HL-60 (cell line): Measurements from ENCODE around the gene KIAA1143.
A peak's percentile ranks its signal among the peaks of the same experiment; 100 is the strongest.

Source experiments
- DNase-seq, 2 experiments: peaks; one replicate each; pipeline ENCODE4 v3.0.0-alpha.2; 2010 to 2020; ENCODE audit warnings: low read depth in 1 of 2, low spot score in 1 of 2
- H3K27ac ChIP-seq: fragments of 250-450 bp; sonication (Bioruptor Pico); replicated peaks from 2 replicates; pipeline ENCODE4 v1.5.1; 2020; ENCODE audit warnings: mild to moderate bottlenecking, moderate library complexity
- H3K27me3 ChIP-seq: fragments of 250-450 bp; sonication (Bioruptor Pico); 2 replicates; pipeline ENCODE4 v1.5.1; 2021; ENCODE audit warnings: mild to moderate bottlenecking, moderate library complexity; ENCODE audit not compliant: insufficient read depth, poor library complexity, severe bottlenecking
- H3K4me3 ChIP-seq: replicated peaks from 2 replicates; pipeline ENCODE4 v1.5.1; 2011; ENCODE audit warnings: mild to moderate bottlenecking, control low read depth, low read length; ENCODE audit not compliant: insufficient read depth
- CTCF ChIP-seq: IDR thresholded peaks from one replicate; pipeline ENCODE4 v1.5.1; 2011; ENCODE audit warnings: low read length, control low read depth, inconsistent platforms; ENCODE audit not compliant: insufficient read depth
- GABPA ChIP-seq: IDR thresholded peaks from 2 replicates; pipeline ENCODE4 v1.6.1; 2012; ENCODE audit warnings: low read depth
- POLR2AphosphoS5 ChIP-seq: IDR thresholded peaks from 2 replicates; pipeline ENCODE4 v1.6.1; 2012; ENCODE audit warnings: low read depth
- REST ChIP-seq: IDR thresholded peaks from 2 replicates; pipeline ENCODE4 v1.6.1; 2012; ENCODE audit warnings: low read depth; ENCODE audit not compliant: insufficient replicate concordance
- SPI1 ChIP-seq: IDR thresholded peaks from 2 replicates; pipeline ENCODE4 v1.6.1; 2012; ENCODE audit warnings: low read depth, mild to moderate bottlenecking, borderline replicate concordance

The KIAA1143 gene

GRCh38 chr3:44771424-44772098, 10.1 kb upstream of the KIAA1143 start:
- Histone ChIP-seq H3K27ac (no peak overlapping the region), H3K4me3 (no peak overlapping the region), H3K27me3 (no peaks in the 10 kb centered on the region)
- TF ChIP-seq REST (no peak), GABPA (no peak), CTCF (no peak), POLR2AphosphoS5 (no peak), SPI1 (no peak)
- DNase-seq = no peak

GRCh38 chr3:44764248-44764647, 2.8 kb upstream of the KIAA1143 start:
- no peak overlapping the region for H3K27ac ChIP-seq
- TF ChIP-seq SPI1 (no peak), CTCF (no peak), POLR2AphosphoS5 (no peak), GABPA (no peak), REST (no peak)
- DNase-seq = no peak
- H3K4me3 ChIP-seq = no peak overlapping the region
- H3K27me3 ChIP-seq = no peaks in the 10 kb centered on the region

- TF ChIP-seq REST = no peak
- TF ChIP-seq GABPA = no peak
- TF ChIP-seq SPI1 = no peak
- TF ChIP-seq POLR2AphosphoS5 = no peak
- no peak for TF ChIP-seq CTCF
- no peak for DNase-seq
- H3K27me3 ChIP-seq = no peaks in the 10 kb centered on the region
- peak overlapping the region; percentile 81 for H3K27ac ChIP-seq
- peak overlapping the region; percentile 77 for H3K4me3 ChIP-seq
Measured at GRCh38 chr3:44762690-44763089, 1.3 kb upstream of the KIAA1143 start.
